HG03103 (cell line): Measurements from ENCODE around the gene G0S2.
"Not testable (repeated sequence)": the region's sequence is repeated elsewhere in the genome, so short reads cannot be mapped to it uniquely, and the experiment has no call there.

Experiments used
- ATAC-seq: cut with Tn5 transposase; IDR thresholded peaks from one replicate; pipeline ENCODE4 v1.9.1; 2021; ENCODE audit warnings: low read depth; ENCODE audit not compliant: unreplicated experiment

The G0S2 gene

GRCh38 chr1:209675565-209676154, 448 bp downstream of the G0S2 start:
- ATAC-seq, result no peak

GRCh38 chr1:209678981-209679539, 3.8 kb downstream of the G0S2 start:
- no peak for ATAC-seq

- ATAC-seq, result no peak
Observed at GRCh38 chr1:209685821-209686220, 10.6 kb downstream of the G0S2 start.

DNA sequence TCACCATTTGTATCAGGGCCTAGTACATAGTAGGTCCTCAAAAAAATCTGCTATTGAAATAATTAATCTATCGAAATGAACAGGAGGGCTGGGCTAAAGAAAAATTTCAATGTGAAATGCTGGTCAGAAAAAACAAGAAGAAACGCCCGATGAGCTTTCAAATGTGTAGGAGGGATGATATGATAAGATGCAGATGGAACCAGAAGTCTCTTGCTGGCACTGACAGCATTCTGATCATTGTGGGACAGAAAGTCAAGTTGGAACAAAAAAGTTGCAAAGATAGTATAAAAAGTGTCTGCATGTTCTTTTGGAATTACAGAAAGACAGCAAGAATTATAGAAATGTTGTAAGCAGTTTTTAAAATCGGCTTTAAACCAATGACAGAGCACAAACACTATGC, 11.1 kb downstream of the G0S2 start:
- ATAC-seq, result no peak

DNA sequence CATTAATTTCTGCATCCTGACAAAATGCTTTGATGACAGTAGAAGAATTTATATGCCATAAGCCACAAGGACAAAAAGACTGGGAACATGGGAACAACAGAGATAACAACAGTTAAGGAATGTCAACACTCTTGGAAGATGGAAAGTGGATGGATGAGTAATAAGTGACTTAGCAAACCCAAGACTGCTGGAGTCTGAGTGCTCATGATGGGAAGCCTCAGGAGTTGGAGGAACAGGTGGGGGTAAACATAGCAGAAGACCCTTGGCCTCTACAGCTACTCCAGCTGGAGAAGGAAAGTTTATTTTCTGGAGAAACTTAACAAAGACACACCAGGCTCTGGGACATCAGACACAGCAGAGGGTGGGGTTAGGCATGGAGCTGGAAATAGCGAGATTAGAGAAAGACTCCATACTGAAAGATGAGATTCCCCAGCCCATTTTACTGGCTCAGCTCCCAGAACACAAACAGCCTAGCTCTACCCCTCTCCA, 13.6 kb downstream of the G0S2 start:
- no peak for ATAC-seq

GRCh38 chr1:209689477-209689876, 14.3 kb downstream of the G0S2 start:
- no peak for ATAC-seq

DNA sequence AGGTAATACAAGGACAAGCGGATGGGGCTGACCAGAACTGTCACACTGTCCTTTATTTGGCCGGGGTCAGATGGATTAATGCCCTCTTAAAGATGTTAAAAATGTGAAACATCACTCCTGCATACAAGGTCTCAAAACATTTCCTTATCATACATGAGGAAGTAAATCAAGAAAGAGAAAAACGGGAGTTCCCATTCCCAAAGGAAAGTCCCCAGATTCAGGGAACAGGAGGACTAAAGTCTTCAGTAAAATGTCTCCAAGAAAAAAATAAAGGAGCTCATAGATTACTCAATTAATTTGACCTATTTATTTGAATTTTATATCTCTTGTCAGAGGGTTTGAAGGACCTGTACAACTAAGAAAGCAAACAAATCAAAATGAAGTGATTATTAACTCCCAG, 16.0 kb downstream of the G0S2 start:
- ATAC-seq, result no peak

DNA sequence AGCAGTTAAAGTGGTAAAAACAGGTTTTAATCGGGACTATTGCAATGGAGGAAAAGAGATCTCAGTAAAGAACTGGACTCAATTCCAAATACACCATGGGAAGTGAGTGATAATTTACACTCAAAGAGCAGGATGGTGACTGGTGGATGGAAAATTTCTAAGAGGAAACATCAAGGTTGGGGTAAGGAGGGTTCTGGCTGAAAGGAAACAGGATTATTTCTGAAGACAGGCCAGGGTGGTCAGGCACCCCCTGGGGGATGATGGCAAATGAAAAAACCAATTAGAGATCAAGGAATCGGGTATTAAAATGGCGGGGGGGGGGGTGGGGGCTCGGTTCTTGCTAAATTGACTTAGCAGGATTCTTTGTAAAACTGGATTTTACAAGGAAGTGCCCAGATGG, 17.1 kb downstream of the G0S2 start:
- no peak for ATAC-seq

DNA sequence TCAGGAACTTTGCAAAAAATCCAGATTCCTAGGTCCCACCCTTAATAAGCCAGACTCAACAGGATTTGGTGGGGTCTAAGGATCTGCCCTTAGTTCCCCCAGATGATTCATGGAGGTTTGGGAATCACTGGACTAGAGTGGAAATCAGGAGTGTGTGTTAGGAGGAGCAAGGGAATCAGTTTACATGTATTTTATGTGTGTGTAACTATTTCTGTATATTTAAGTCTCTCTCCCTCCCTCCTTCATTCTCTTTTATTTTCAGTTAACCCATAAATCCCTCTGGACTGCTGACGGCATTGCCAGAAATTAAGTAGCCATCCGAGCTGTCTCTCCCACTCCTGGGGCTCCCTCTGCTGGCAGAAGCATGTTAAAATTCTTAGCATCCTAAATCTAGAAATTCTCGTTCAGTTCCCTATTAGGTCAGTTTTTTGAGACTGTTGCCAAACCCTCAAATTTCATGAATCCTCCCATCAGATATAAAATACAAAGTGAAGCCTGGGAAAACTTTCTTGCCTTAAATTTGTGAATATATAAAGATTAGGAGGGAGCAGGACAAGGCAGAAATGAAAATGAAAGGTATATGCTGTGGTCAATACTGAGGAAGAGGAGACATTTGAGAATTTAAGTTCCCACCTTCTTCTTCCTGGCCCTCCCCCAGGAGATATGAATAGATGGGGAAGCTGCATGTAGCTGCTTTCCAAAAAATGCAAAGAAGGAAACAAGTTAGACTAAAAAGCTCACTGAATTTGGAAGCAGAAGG, 17.7 kb downstream of the G0S2 start:
- no peak for ATAC-seq

DNA sequence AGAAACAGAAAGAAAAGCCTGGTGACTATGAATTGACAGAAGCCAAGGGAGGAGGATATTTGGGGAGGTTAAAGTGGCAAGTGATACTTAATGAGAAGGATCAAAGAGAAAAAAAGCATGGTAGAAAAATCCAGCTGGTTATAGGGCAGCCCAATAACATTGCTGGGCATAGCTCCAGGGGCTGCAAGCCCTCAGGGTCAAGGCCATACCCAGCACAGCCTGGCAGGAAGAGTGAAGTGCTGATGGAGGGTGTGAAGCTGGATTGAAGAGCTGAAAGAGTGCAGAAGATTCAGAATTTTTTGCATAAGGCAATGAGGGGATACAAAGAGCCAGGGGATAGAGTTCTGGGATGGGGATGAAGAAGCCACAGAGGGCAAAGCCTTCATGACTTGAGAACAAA, 21.5 kb downstream of the G0S2 start:
- ATAC-seq, result no peak

- ATAC-seq, result no peak
Observed at GRCh38 chr1:209697126-209697525, 21.9 kb downstream of the G0S2 start.

- not testable (repeated sequence) for ATAC-seq
Observed at GRCh38 chr1:209700686-209701085, 25.5 kb downstream of the G0S2 start.

GRCh38 chr1:209702832-209703231, 27.6 kb downstream of the G0S2 start:
- no peak for ATAC-seq

- ATAC-seq, result no peak
Observed at GRCh38 chr1:209703834-209704504, 28.8 kb downstream of the G0S2 start.

DNA sequence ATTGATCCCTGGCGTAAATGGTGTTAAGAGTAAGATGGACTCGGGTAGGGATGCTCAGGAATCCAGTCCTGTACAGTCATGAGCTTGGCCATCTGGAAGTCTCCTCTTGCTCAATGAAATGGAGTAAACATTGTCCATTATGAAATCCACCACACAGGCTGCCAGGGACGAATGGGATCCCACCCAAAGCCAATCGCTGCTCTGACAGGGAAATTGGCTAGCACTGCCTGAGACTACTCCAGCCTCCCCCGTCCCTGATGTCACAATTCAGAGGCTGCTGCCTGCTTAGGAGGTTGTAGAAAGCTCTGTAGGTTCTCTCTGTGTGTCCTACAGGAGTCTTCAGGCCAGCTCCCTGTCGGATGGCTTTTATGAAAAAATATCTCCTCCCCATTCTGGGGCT, 29.4 kb downstream of the G0S2 start, which contains the start of gene HSD11B1:
Gene HSD11B1 (plus strand): TSS at position 263 of the 400 bp plus-strand sequence. CDS start 97 bp downstream, at position 360.
- ATAC-seq, result no peak

DNA sequence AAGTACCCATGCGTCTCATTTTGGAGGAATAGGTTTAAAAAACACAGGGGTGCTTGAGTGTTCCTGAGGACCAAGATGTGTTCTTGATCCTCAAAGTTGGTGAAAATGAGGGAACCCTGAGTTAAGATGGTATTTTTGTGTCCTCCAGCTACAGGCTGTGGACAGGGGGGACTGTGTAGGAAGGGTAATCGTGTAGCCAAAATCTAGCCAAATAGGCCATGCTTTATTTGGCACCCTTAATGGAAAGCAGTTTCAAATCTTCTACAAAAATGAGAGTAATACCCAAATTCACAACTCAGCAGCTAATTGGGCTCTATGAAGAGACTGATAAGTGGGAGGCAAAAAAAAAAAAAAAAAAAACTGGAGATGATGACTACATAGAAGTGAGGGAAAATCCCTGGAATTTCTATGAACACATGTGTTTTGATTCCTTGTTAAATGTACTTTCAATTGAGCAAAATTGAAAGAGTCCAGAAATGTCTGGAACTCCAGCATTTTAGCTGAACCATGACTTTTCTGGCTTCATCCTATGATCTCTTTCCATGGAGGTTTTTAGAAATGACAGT, 29.9 kb downstream of the G0S2 start:
- no peak for ATAC-seq

GRCh38 chr1:209706622-209707021, 31.4 kb downstream of the G0S2 start:
- no peak for ATAC-seq

DNA sequence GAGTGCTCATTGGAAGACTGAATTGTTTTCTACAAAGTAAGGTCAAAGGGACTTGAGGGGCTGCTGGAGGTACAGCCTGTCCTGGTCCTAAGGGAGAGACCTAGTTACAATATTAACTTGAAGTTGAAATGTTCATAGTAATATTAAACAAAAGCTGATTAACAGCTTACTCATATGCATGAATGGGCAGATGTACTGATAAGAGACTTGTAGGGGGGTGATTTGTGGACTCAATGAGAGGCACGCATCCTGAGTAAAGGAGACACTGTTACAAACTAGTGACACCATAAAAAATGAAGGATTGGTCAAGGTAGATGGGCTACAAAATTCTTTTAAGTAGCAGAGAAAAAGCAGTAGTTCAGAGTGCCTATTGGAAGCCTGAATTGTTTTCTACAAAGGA, 32.1 kb downstream of the G0S2 start:
- no peak for ATAC-seq

- ATAC-seq, result no peak
Observed at GRCh38 chr1:209708297-209708696, 33.1 kb downstream of the G0S2 start.

DNA sequence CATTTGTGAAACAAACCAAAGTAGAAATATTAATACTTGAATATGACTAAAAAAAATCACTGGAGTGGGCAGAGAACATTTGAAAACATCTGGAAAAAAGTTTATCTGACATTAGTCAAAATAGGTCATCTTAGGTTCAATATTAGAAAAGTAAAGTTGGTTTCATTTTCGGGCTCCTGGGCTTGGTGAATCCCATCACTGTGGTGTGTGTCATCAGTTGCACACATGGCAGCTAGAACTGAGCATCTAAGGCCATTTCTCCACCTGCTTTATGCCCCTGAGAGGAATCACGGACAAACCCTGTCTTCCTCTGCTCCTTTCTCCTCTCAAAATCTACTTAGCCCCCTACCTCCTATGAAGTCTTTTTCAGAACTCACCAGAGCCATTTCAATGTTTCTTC, 34.9 kb downstream of the G0S2 start:
- no peak for ATAC-seq

- no peak for ATAC-seq
Observed at GRCh38 chr1:209710847-209711246, 35.6 kb downstream of the G0S2 start.
